Midbrain (tissue), 1 donor: ENCODE measurements around the gene TMEM190.
"Not testable (repeated sequence)": the region's sequence is repeated elsewhere in the genome, so short reads cannot be mapped to it uniquely, and the experiment has no call there.

Source experiments
- DNase-seq: peaks from one replicate; lab custom pipeline; 2025; lab: John Stamatoyannopoulos, UW

Gene TMEM190

GRCh38 chr19:55391702-55392615, 15.3 kb downstream of the TMEM190 start:
- no peak for DNase-seq

DNA sequence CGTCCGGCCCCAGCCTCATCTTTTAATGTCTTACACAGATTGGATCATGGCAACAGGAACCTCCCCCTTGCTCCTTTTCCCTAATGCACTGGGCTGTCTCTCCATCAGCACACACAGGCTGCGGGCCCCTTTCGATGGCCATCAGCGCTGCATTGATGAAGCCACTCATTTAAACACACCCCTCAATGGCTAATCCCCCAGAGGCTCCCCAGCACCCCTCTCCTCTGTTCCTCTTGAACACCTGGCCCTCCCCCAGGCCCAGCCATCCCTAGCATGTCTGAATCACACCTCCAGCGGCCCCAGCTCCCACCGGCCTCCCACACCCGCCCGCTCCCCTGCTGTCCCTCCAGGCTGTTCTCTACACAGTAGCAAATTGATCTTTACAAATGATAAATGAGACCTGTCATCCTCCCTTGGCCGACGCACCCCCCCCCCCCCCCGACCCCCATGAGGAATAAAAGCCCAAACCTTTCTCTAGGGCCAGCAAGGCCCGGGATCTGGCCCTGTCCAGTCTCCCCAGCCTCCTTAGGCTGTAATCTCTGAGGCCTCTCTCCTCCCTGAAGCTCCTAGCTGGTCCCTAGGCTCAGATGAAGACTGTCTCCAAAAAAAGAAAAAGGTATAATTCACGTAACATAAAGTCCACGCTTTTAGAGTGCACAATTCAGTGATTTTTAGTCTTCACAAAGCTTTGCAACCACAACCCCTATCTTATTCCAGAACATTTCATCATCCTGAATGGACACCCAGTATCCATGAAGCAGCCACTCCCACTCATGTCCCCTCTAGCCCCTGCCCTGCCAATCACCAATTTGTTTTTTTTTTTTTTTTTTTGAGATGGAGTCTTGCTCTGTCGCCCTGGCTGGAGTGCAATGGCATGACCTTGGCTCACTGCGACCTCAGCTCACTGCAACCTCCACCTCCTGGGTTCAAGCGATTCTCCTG, 16.5 kb downstream of the TMEM190 start:
- DNase-seq: no peak

- DNase-seq: no peak
Measured at GRCh38 chr19:55398200-55398925, 21.7 kb downstream of the TMEM190 start.

DNA sequence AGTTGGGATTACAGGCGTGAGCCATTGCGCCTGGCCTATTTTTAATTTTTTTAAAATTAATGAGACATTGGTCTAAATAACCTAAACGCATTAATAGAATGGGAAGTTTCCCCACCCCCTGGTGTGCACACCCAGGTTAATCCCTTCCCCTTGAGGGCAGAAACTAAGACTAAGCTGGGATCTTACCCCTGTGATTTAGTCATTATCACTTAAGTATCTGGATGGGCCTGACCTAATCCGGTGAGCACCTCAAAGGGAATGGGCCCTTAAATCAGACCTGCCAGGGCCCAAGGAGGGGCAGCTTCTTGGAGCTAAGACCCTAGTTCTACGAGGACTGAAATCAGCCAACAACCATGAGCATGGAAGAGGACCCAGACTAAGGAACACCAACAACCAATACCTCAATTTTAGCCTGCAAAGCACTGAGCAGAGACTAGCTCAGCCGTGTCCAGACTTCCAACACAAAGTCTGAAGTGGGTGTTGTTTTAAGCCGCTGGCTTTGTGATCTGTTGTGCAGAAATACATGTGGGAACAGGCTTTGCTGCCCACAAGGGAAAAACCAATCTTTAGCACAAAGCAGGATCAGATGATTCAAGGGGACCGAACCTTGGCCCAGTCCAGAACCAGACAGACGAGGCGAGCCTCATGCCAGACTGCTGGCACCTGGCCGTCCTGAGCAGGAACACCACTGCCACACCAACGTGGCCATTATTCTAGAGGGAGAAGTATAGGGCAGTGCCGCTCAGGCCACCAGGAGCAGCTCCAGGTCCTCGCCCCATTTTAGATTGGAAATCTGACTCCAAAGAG, 23.9 kb downstream of the TMEM190 start:
- DNase-seq: no peak

DNA sequence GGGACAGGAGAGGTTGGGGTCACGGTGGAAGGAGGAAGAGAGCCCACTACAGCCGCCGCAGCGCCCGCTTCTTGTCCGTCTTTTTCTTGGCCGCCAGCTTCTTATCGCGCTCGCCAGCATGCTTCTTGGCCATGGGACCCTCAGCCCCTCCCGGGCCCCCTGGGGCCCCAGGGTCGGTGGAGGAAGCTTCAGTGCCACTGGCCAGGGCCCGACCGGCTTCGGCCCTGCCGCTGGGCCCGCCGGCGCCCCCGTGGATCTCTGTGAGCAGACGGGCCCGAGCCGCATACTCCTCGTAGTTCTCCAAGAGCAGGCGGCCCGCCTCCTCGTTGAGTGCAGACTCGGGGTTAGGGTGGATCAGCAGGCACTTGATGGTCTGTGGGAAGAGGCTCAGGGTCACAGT, 24.8 kb downstream of the TMEM190 start:
- not testable (repeated sequence) for DNase-seq

GRCh38 chr19:55402509-55402908, 25.9 kb downstream of the TMEM190 start:
- no peak for DNase-seq

- DNase-seq: no peak
Measured at GRCh38 chr19:55405638-55406037, 29.0 kb downstream of the TMEM190 start.

GRCh38 chr19:55406091-55406825, 29.6 kb downstream of the TMEM190 start:
- no peak for DNase-seq

DNA sequence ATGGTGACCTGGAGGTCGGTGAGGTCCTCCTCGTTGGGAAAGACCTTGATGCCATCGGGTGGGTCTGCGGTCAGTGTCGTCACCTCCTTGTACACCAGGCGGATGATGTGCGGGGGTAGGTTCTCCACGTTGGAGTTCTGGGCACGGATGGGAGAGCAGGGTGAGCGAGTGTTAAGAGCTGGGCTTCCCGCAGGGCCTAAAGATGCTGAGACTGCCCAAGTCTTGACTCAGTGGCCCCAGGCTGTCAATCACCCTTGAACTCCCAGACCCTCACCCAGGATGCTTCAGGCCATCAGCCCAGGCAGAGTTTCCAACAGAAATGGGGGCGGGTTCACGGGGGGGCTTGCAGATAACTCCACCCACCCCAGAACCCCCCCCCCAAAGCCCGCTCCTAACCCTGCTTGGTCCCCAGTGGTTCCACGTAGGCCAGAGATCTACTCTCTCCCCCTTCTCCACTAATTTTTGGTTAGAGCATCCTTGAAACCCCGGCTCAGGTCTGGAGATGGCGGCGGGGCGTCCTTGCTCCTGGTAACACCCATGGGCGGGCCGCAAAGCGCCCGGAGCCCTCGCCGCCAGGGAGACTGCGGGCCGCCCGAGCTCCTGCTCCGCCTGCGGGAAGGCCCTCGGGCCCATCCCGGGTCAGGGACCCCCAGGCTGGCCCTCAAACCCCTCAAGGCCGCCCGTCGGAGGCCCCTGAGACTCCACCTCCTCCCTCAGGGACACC, 30.4 kb downstream of the TMEM190 start:
- DNase-seq: no peak

- DNase-seq: not testable (repeated sequence)
Measured at GRCh38 chr19:55407550-55407799, 30.8 kb downstream of the TMEM190 start, which contains the start of gene UBE2S. Gene UBE2S, minus strand, starts transcription at chr19:55407788. Its CDS starts 199 bp downstream, at chr19:55407589.

- peak; percentile 99 for DNase-seq
Measured at GRCh38 chr19:55407800-55408532, 31.3 kb downstream of the TMEM190 start.

DNA sequence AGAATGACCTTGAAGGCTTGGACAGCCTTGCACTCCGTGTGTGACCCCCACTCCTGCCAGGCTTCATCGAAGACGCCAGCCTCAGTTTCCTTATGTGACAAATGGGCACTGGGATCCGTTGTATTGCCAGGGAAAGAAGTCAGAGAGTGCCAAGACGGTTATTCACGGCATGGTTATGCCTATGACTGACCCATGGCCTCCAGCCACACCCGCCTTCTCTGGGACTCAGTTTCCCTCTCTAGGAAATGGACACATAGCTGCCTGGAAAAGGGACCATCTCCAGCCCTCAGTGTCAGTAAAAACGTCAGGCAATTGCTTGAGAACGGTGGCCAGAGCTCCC, 31.9 kb downstream of the TMEM190 start:
- no peak for DNase-seq

GRCh38 chr19:55409179-55409578, 32.6 kb downstream of the TMEM190 start:
- not testable (repeated sequence) for DNase-seq

DNA sequence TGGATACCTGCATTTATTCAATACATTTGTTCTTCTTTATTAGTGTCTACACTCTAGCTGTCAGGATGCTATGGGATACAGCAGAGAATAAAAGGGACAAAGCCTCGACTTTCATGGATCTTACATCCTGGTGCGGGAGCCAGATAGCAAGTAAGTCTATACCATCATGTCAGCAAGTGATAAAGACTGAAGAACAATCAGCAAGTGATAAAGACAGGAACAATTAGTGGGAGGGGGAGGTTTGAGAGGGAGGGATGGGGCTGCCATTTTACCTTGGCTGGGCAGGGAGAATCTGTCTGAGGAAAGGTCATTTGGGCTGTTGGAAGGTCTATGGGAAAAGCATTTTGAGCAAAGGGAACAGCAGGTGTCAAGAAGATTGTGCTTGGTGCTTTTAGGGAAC, 33.5 kb downstream of the TMEM190 start:
- DNase-seq: no peak

- peak; percentile 82 for DNase-seq
Measured at GRCh38 chr19:55418185-55418584, 41.6 kb downstream of the TMEM190 start.

GRCh38 chr19:55419103-55419502, 42.5 kb downstream of the TMEM190 start:
- DNase-seq: no peak

DNA sequence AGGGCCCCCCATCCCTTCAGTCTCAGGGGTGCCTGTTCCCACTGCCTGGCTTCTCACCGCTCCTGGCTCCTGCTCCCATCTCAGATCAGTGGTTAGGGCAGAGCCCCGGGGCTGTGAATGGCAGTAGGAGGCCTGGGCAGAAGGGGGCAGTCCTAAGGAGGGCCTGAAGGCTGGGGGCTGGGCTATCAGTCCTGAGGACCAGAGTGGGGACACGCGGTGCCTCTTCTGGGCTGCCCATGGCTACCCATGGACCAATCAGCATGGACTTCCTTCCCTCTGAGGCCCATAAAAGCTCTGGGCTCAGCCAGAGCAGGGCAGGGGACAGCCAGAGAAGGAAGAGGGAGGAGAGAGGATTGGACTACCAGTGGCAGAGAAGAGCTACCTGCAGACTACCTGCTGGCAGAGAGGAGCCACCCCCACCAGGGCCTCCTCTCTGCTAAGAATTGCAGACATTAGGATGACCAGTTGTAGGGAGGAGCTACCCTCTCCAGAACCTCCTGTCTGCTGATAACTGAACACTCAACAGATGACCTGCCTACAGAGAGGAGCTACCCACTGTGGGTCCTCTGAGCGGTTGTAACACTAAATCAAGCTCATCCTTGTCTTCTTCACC, 43.1 kb downstream of the TMEM190 start:
- no peak for DNase-seq

DNA sequence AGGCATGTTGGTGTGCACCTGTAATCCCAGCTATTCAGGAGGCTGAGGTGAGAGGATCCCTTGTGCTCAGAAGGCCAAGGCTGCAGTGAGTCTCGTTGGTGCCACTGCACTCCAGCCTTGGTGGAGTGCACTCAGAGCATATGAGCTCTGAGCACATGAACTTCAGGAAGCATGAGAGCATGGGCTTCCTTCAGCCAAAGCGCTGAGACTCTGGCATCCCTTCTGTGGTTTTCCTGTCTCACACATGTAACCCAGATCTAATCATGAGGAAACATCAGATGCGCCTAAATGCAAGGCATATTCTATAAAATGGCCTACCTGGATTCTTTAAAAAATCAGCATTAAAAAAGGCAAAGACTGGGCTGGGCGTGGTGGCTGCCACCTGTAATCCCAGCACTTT, 44.7 kb downstream of the TMEM190 start:
- DNase-seq: not testable (repeated sequence)
